H54 (cell line): ENCODE results near the gene SERINC5.
"Not testable (repeated sequence)": the region's sequence is repeated elsewhere in the genome, so short reads cannot be mapped to it uniquely, and the experiment has no call there.

ENCODE experiments used
- DNase-seq: peaks from one replicate; pipeline ENCODE4 v3.0.0; 2011; ENCODE audit warnings: low spot score, mixed read lengths; ENCODE audit not compliant: insufficient read length
- FAIRE-seq: peaks from 3 replicates; lab custom pipeline; 2011; peaks lifted over from hg19 to GRCh38; lab: Jason Lieb, UNC
- POLR2A ChIP-seq: IDR thresholded peaks from 2 replicates; pipeline ENCODE4 v1.6.1; 2011; ENCODE audit warnings: low read depth, mild to moderate bottlenecking, low read length

Gene SERINC5

DNA sequence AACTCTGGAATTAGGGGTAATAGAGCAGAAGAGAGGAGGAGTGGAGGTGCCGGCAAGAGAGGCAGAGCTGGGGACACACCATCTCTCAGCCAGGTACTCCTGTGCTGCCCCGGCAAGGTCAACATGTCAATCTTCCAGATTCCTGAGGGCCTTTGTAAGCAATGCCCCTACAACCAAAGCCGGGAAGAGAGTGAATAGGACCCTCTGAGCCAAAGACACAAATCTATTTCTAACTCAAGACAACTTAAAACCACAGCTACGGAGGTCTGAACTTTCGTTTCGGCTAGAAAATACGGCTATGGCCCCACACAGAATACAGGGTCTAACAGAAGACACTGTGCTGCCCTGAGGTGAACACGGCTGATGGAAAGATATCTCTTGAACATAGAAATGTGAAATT is 66.6 kb downstream of the SERINC5 start:
- FAIRE-seq: no peak
- no peak for TF ChIP-seq POLR2A
- DNase-seq: no peak

DNA sequence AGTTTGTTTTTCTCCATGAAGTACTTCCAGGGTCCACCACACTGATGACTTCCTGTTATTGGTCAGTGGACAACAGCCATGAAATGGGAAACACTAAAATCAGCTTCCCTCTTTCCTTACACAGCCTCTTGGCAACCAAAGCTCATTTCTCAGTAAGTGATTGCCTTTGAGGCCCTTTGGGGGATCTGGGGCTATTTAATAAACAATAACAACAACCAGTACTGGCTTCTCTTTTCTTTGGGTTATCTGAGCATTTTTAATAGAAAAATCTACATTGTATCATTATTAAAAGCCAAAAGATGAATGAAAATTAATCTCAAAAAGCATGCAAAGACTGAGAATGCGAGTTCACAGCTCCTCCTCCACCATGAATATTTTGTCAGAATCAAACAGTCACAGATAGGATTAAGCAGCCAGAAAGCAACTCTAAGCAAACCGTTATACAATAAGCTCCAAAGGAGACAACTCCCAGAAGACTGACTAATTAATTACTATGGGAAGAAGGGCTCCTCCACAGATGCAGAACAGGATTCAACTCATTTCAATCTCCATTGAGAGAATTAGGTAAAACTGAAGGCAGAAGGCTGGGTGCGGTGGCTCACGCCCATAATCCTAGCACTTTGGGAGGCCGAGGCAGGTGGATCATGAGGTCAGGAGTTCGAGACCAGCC is 68.3 kb downstream of the SERINC5 start:
- no peak for TF ChIP-seq POLR2A
- DNase-seq (no peak), FAIRE-seq (no peak)

DNA sequence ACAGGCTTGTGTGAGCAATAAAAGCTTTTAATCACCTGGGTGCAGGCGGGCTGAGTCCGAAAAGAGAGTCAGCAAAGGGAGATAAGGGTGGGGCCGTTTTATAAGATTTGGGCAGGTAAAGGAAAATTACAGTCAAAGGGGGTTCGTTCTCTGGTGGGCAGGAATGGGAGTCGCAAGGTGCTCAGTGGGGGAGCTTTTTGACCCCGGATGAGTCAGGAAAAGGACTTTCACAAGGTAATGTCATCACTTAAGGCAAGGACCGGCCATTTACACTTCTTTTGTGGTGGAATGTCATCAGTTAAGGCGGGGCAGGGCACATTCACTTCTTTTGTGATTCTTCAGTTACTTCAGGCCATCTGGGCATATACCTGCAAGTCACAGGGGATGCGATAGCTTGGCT is 70.3 kb downstream of the SERINC5 start:
- not testable (repeated sequence) for DNase-seq, FAIRE-seq

DNA sequence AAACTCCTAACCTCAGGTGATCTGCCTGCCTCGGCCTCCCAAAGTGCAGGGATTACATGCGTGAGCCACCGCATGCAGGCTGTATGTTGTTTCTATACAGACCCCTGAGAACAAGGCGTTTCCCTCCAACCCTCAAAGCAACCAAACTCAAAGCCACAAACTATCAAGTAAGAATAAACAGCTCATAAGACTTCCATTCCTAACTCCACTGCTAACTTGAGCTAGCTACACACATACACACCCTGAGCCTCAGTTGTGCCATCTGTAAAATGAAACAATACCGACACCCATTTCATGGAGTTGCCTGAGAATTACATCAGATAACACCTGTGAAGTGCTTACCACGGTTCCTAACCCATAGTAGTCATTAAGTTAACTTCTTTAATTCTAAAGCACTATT is 70.8 kb downstream of the SERINC5 start:
- no peak for TF ChIP-seq POLR2A
- DNase-seq (no peak), FAIRE-seq (no peak)

DNA sequence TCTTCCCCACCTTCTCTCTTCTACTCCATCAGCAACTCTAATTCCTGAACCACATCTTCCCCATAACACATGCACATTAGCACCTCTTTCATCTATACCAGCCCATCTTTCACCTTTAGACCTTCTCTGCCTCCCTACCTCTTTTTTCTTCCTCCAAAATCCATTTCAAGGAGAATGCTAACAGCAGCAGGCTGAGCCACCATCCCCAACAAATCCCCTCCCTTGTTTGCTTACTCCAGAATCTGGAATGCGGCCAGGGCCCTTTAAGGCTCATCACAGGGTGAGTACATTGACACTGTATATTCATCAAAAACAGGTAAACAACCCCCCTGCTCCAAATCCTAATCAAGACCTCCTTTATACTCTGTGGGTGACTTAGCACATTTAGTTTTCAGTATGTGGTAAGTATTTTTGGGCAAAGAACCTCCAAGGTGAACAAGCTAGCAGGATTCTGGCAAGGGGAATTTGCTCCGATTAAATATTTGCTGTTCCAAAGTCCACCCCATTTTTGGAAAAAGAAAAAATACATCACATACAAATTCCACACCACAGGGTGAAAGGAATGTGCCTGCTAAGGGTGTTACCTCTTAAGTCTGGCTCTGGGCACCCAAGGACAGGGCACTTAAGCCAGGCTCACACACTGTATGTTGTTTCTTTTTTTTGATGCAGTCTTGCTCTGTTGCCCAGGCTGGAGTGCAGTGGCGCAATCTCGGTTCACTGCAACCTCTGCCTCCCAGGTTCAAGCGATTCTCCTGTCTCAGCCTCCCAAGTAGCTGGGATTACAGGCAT is 71.4 kb downstream of the SERINC5 start:
- TF ChIP-seq POLR2A: no peak
- no peak for FAIRE-seq
- no peak for DNase-seq

- FAIRE-seq, DNase-seq: not testable (repeated sequence)
These were observed 72.1 kb downstream of the SERINC5 start for GRCh38 chr5:80183728-80184234.

- no peak for TF ChIP-seq POLR2A
- DNase-seq (no peak), FAIRE-seq (no peak)
These were observed 72.9 kb downstream of the SERINC5 start for GRCh38 chr5:80182809-80183580.

- FAIRE-seq (no peak), DNase-seq (no peak)
- no peak for TF ChIP-seq POLR2A
These were observed 74.1 kb downstream of the SERINC5 start for GRCh38 chr5:80181618-80182211.

- DNase-seq: no peak
- no peak for FAIRE-seq
- no peak for TF ChIP-seq POLR2A
These were observed 78.6 kb downstream of the SERINC5 start for GRCh38 chr5:80177236-80177635.

- DNase-seq (no peak), FAIRE-seq (no peak)
- TF ChIP-seq POLR2A: no peak
These were observed 80.5 kb downstream of the SERINC5 start for GRCh38 chr5:80175337-80175736.

- DNase-seq (no peak), FAIRE-seq (no peak)
- no peak for TF ChIP-seq POLR2A
These were observed 81.1 kb downstream of the SERINC5 start for GRCh38 chr5:80174790-80175189.

- TF ChIP-seq POLR2A: no peak
- no peak for FAIRE-seq
- DNase-seq: no peak
These were observed 83.7 kb downstream of the SERINC5 start for GRCh38 chr5:80172067-80172695.

DNA sequence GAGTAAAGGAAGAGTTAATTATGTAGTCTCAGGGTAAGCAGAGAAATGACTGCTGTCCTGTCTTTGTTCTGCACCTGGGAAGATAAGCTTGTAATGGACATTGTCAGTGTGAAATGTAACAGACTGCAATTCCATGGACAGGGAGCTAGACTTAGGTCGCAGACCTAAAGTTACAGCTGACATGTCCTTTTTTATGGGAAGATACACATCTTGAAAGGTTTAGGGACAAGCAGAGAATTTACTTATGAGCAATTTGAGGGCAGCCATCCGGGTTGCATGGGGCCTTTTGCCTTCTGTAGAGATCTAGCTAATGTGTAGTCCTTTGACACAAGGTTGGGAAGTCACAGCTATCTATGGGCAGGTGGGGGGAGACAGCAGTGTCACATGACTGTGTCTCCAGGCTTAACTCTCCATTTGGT is 85.7 kb downstream of the SERINC5 start:
- FAIRE-seq: no peak
- no peak for DNase-seq
- TF ChIP-seq POLR2A: no peak
